H9 (cell line): ENCODE results near the gene MAP1S. TPM values are rescaled to one million over a fixed set of nuclear protein-coding genes. Genes with fewer than 3 reads are reported as not detected.
A peak's percentile ranks its signal among the peaks of the same experiment; 100 is the strongest.

Experiments used
- DNase-seq: peaks from one replicate; pipeline ENCODE4 v3.0.0-alpha.2; 2017
- H2AFZ ChIP-seq: one replicate; pipeline ENCODE4 v1.6.1; 2013; ENCODE audit warnings: mild to moderate bottlenecking, low read length, control low read depth, moderate library complexity
- H2AK5ac ChIP-seq: 2 replicates; pipeline ENCODE4 v1.6.1; 2013; ENCODE audit warnings: low read length, control low read depth, mixed read lengths; ENCODE audit not compliant: insufficient read length
- H2BK120ac ChIP-seq: one replicate; pipeline ENCODE4 v1.6.1; 2013; ENCODE audit warnings: low read depth, mild to moderate bottlenecking, low read length, control low read depth, inconsistent platforms; ENCODE audit not compliant: poor library complexity, severe bottlenecking
- H2BK12ac ChIP-seq: 2 replicates; pipeline ENCODE4 v1.6.1; 2013; ENCODE audit warnings: low read length, control low read depth, mixed read lengths, low read depth; ENCODE audit not compliant: insufficient read length
- H2BK15ac ChIP-seq: 2 replicates; pipeline ENCODE4 v1.6.1; 2013; ENCODE audit warnings: low read depth, low read length, control low read depth
- H2BK20ac ChIP-seq: one replicate; pipeline ENCODE4 v1.6.1; 2013; ENCODE audit warnings: low read depth, mild to moderate bottlenecking, low read length, control low read depth, inconsistent platforms; ENCODE audit not compliant: poor library complexity, severe bottlenecking
- H2BK5ac ChIP-seq: 2 replicates; pipeline ENCODE4 v1.6.1; 2013; ENCODE audit warnings: low read length, control low read depth, mixed read lengths; ENCODE audit not compliant: insufficient read length
- H3K14ac ChIP-seq: 2 replicates; pipeline ENCODE4 v1.6.1; 2013; ENCODE audit warnings: low read length, control low read depth; ENCODE audit not compliant: insufficient read depth
- H3K18ac ChIP-seq: 2 replicates; pipeline ENCODE4 v1.6.1; 2013; ENCODE audit warnings: low read depth, mild to moderate bottlenecking, mixed read lengths, low read length, control low read depth; ENCODE audit not compliant: insufficient read length
- H3K23ac ChIP-seq: 2 replicates; pipeline ENCODE4 v1.6.1; 2013; ENCODE audit warnings: low read length, control low read depth, mixed read lengths, low read depth; ENCODE audit not compliant: insufficient read length
- H3K23me2 ChIP-seq: 2 replicates; pipeline ENCODE4 v1.6.1; 2013; ENCODE audit warnings: low read depth, mild to moderate bottlenecking, mixed read lengths, low read length, control low read depth; ENCODE audit not compliant: insufficient read length, poor library complexity, severe bottlenecking
- H3K27ac ChIP-seq: 2 replicates; pipeline ENCODE4 v1.5.1; 2013; ENCODE audit warnings: low read length, control low read depth, mixed read lengths, low read depth; ENCODE audit not compliant: insufficient read length
- H3K27me3 ChIP-seq: 2 replicates; pipeline ENCODE4 v1.6.1; 2013; ENCODE audit warnings: low read length, control low read depth, inconsistent platforms; ENCODE audit not compliant: insufficient read depth
- H3K4ac ChIP-seq: 2 replicates; pipeline ENCODE4 v1.6.1; 2013; ENCODE audit warnings: low read depth, mild to moderate bottlenecking, control low read depth, inconsistent platforms, low read length, moderate library complexity
- H3K4me1 ChIP-seq: 2 replicates; pipeline ENCODE4 v1.6.1; 2013; ENCODE audit warnings: low read length, control low read depth, inconsistent platforms; ENCODE audit not compliant: insufficient read depth
- H3K4me2 ChIP-seq: 2 replicates; pipeline ENCODE4 v1.6.1; 2013; ENCODE audit warnings: low read length, control low read depth, mixed read lengths; ENCODE audit not compliant: insufficient read length, insufficient read depth
- H3K56ac ChIP-seq: 2 replicates; pipeline ENCODE4 v1.6.1; 2013; ENCODE audit warnings: low read depth, mild to moderate bottlenecking, mixed read lengths, low read length, control low read depth; ENCODE audit not compliant: insufficient read length
- H3K79me1 ChIP-seq: 2 replicates; pipeline ENCODE4 v1.6.1; 2013; ENCODE audit warnings: low read depth, mild to moderate bottlenecking, moderate library complexity, low read length, control low read depth, inconsistent platforms; ENCODE audit not compliant: insufficient read depth, poor library complexity, severe bottlenecking
- H3K79me2 ChIP-seq: 2 replicates; pipeline ENCODE4 v1.6.1; 2013; ENCODE audit warnings: low read length, control low read depth, inconsistent platforms; ENCODE audit not compliant: insufficient read depth
- H3K9ac ChIP-seq: 2 replicates; pipeline ENCODE4 v1.6.1; 2013; ENCODE audit warnings: low read length, control low read depth, mixed read lengths; ENCODE audit not compliant: insufficient read length; ENCODE audit errors: extremely low read depth
- H3K9me3 ChIP-seq: one replicate; pipeline ENCODE4 v1.6.1; 2013; ENCODE audit warnings: low read depth, low read length, inconsistent platforms; ENCODE audit not compliant: control insufficient read depth
- H3T11ph ChIP-seq: one replicate; pipeline ENCODE4 v1.6.1; 2013; ENCODE audit warnings: mild to moderate bottlenecking, low read length, control low read depth, inconsistent platforms
- H4K20me1 ChIP-seq: one replicate; pipeline ENCODE4 v1.6.1; 2013; ENCODE audit not compliant: control insufficient read depth, insufficient read length, insufficient read depth
- H4K5ac ChIP-seq: 2 replicates; pipeline ENCODE4 v1.6.1; 2013; ENCODE audit warnings: low read depth, mild to moderate bottlenecking, mixed read lengths, low read length, control low read depth; ENCODE audit not compliant: insufficient read length
- H4K8ac ChIP-seq: replicated peaks from 2 replicates; pipeline ENCODE4 v1.6.1; 2013; ENCODE audit warnings: low read length, control low read depth, mixed read lengths, low read depth; ENCODE audit not compliant: insufficient read length
- H4K91ac ChIP-seq: 2 replicates; pipeline ENCODE4 v1.6.1; 2013; ENCODE audit warnings: low read depth, mild to moderate bottlenecking, moderate library complexity, mixed read lengths, low read length, control low read depth; ENCODE audit not compliant: insufficient read length
- H3K27ac Mint-ChIP-seq, 3 experiments: 2 replicates in 2 of 3; 3 replicates in 1 of 3; pipeline ENCODE4 v1.8.0; 2020 to 2021; ENCODE audit warnings: mixed read lengths in 3 of 3, mild to moderate bottlenecking in 1 of 3, moderate library complexity in 1 of 3
- H3K27me3 Mint-ChIP-seq: 2 replicates; pipeline ENCODE4 v1.8.0; 2021; ENCODE audit warnings: low read depth, mild to moderate bottlenecking, moderate library complexity, mixed read lengths
- H3K36me3 Mint-ChIP-seq, 3 experiments: 2 replicates in 2 of 3; 3 replicates in 1 of 3; pipeline ENCODE4 v1.8.0; 2020 to 2021; ENCODE audit warnings: low read depth in 3 of 3, mixed read lengths in 3 of 3; ENCODE audit not compliant: insufficient read depth in 1 of 3
- H3K4me1 Mint-ChIP-seq, 2 experiments: 2 replicates each; pipeline ENCODE4 v1.8.0; 2020; ENCODE audit warnings: mixed read lengths in 2 of 2
- H3K4me3 Mint-ChIP-seq, 2 experiments: 2 replicates in 1 of 2; 3 replicates in 1 of 2; pipeline ENCODE4 v1.8.0; 2020 to 2021; ENCODE audit warnings: mild to moderate bottlenecking in 2 of 2, mixed read lengths in 2 of 2, moderate library complexity in 1 of 2
- H3K9me3 Mint-ChIP-seq, 2 experiments: 2 replicates in 1 of 2; 3 replicates in 1 of 2; pipeline ENCODE4 v1.8.0; 2020; ENCODE audit warnings: mild to moderate bottlenecking in 2 of 2, mixed read lengths in 2 of 2, moderate library complexity in 1 of 2
- WGBS: extraction: QIAGEN DNeasy Blood & Tissue Kit; methylation state at CpG from one replicate; pipeline ENCODE4 v1.1.7; 2013; ENCODE audit warnings: missing lambda C conversion rate, low lambda C conversion rate, mixed read lengths; ENCODE audit not compliant: insufficient read length; ENCODE audit errors: extremely low coverage; 5-methylcytosine and 5-hydroxymethylcytosine counted together
- total RNA-seq: library from RNA; stranded (reverse); gene quantifications from 2 replicates; pipeline ENCODE4 v1.2.1, GENCODE V29; 2021
- TF ChIP-seq, protein P1 (sequence below): fragments of 200-600 bp; sonication (generic); conservative IDR thresholded peaks from 3 replicates; pipeline ENCODE4 v1.8.0; 2021; ENCODE audit warnings: antibody characterized with exemption, mild to moderate bottlenecking

The MAP1S gene
- total RNA-seq, 1 experiment from 2014 or later: 160 TPM

DNA sequence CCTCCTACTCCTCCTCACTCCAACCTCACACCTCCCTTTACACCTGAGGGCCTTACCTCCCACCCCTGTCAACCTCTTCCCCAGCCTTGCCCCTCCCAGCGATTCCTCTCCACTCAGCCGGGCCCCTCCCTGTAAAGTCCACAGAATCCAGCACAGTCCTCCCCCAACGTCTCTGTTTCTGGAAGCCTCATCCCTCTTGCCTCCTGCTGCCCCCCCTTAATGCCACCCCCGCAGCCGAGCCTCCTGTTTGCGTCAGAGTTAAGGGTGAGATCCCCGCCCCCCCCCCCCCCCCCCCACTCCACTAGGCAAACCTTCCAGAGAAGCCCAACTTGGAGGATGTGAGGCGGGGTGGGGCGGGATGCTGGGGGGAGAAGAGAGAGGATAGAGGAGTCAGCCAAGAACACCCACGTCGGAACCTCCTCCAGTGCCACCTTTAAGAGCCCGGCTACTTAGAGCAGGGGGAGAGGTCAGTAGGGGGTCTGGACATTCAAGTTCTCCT lies 33.2 kb upstream of the MAP1S start:
- Histone ChIP-seq H3K23me2 (peaks cover 19% of the 10 kb centered on the region), H3K79me1 (peaks cover 4% of the 10 kb centered on the region), H3K79me2 (peaks cover 12% of the 10 kb centered on the region), H3K23ac (no peak overlapping the region), H3K4me1 (peaks cover 4% of the 10 kb centered on the region; the same call in 1 of the 2 replicates), H2AK5ac (no peak overlapping the region), H3K4ac (no peak overlapping the region), H4K91ac (no peak overlapping the region), H2BK5ac (no peak overlapping the region), H3T11ph (no peak overlapping the region), H3K27me3 (no peaks in the 10 kb centered on the region), H3K27ac (no peak overlapping the region), H3K18ac (peak overlapping the region; percentile 52), H2BK12ac (no peak overlapping the region), H2BK15ac (no peak overlapping the region), H3K14ac (no peak overlapping the region), H4K8ac (no peak overlapping the region), H2BK120ac (no peak overlapping the region), H3K9ac (peak overlapping the region; percentile 48), H4K5ac (no peak overlapping the region), H2AFZ (no peak overlapping the region), H2BK20ac (no peak overlapping the region), H4K20me1 (no peaks in the 10 kb centered on the region), H3K56ac (no peak overlapping the region), H3K9me3 (no peaks in the 10 kb centered on the region), H3K4me2 (peak overlapping the region; percentile 84)
- Mint-ChIP-seq H3K27me3 (no peaks in the 10 kb centered on the region; the same call in none of the 2 replicates), H3K4me3 (peak overlapping the region; percentile 88 to 100), H3K36me3 (peaks cover 0 to 5% (median 2%) of the 10 kb centered on the region in 3 experiments; a peak in 3 of 7 replicates), H3K4me1 (peaks cover 23 to 29% of the 10 kb centered on the region in 2 experiments), H3K27ac (peak overlapping the region in 2 of 3 experiments; percentile 64 to 98; a peak in 3 of 7 replicates), H3K9me3 (no peaks in the 10 kb centered on the region; a peak in 1 of 5 replicates)
- TF ChIP-seq, protein P1, sequence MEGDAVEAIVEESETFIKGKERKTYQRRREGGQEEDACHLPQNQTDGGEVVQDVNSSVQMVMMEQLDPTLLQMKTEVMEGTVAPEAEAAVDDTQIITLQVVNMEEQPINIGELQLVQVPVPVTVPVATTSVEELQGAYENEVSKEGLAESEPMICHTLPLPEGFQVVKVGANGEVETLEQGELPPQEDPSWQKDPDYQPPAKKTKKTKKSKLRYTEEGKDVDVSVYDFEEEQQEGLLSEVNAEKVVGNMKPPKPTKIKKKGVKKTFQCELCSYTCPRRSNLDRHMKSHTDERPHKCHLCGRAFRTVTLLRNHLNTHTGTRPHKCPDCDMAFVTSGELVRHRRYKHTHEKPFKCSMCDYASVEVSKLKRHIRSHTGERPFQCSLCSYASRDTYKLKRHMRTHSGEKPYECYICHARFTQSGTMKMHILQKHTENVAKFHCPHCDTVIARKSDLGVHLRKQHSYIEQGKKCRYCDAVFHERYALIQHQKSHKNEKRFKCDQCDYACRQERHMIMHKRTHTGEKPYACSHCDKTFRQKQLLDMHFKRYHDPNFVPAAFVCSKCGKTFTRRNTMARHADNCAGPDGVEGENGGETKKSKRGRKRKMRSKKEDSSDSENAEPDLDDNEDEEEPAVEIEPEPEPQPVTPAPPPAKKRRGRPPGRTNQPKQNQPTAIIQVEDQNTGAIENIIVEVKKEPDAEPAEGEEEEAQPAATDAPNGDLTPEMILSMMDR: no peak
- WGBS: no CpG with 5 or more reads among the region's 12 CpGs
- peak; percentile 58 for DNase-seq
